HepG2 (cell line): ENCODE results near the gene CSNK2B. TPM values are rescaled to one million over a fixed set of nuclear protein-coding genes. Genes with fewer than 3 reads are reported as not detected.

Experiments used
- CEBPG ChIP-seq: IDR thresholded peaks from 2 replicates; pipeline ENCODE4 v1.6.1; 2016
- ELF1 ChIP-seq: sonication (generic); formaldehyde crosslinking; IDR thresholded peaks from 2 replicates; pipeline ENCODE4 v1.4.0; 2020; ENCODE audit warnings: missing genetic modification reagents
- FIP1L1 ChIP-seq: fragments of 200-400 bp; formaldehyde crosslinking; IDR thresholded peaks from 2 replicates; pipeline ENCODE4 v1.6.1; 2018; ENCODE audit warnings: low read depth, mild to moderate bottlenecking, low read length, moderate library complexity, borderline replicate concordance; ENCODE audit not compliant: insufficient read depth
- HMG20A ChIP-seq: IDR thresholded peaks from 2 replicates; pipeline ENCODE4 v1.6.1; 2016; ENCODE audit warnings: borderline replicate concordance
- HMGXB4 ChIP-seq, 2 experiments: sonication (generic) in 1 of 2; formaldehyde crosslinking in 1 of 2; IDR thresholded peaks; 2 replicates each; pipeline versions ENCODE4 v1.4.0 to v1.6.1; 2018 to 2020; ENCODE audit warnings: missing genetic modification reagents in 2 of 2, borderline replicate concordance in 1 of 2, low read depth in 1 of 2, mild to moderate bottlenecking in 1 of 2, missing biosample characterization in 1 of 2
- HOXA3 ChIP-seq: sonication (generic); formaldehyde crosslinking; IDR thresholded peaks from 2 replicates; pipeline ENCODE4 v1.5.0; 2020; ENCODE audit warnings: missing genetic modification reagents
- KMT2B ChIP-seq: IDR thresholded peaks from 2 replicates; pipeline ENCODE4 v1.6.1; 2016; ENCODE audit warnings: missing genetic modification reagents, missing compliant biosample characterization
- MIXL1 ChIP-seq: IDR thresholded peaks from 2 replicates; pipeline ENCODE4 v1.6.1; 2016
- NFYC ChIP-seq: IDR thresholded peaks from 2 replicates; pipeline ENCODE4 v1.6.1; 2016; ENCODE audit warnings: missing genetic modification reagents, missing compliant biosample characterization
- PPARG ChIP-seq: conservative IDR thresholded peaks from 2 replicates; pipeline ENCODE4 v1.6.1; 2016; ENCODE audit warnings: missing biosample characterization, missing genetic modification reagents
- SMAD9 ChIP-seq: sonication (generic); formaldehyde crosslinking; IDR thresholded peaks from 2 replicates; pipeline ENCODE4 v1.5.1; 2020; ENCODE audit warnings: mild to moderate bottlenecking, missing genetic modification reagents
- ZBTB37 ChIP-seq: sonication (generic); formaldehyde crosslinking; IDR thresholded peaks from 2 replicates; pipeline ENCODE4 v1.4.0; 2020; ENCODE audit warnings: mild to moderate bottlenecking, missing genetic modification reagents
- ZFP82 ChIP-seq: sonication (generic); formaldehyde crosslinking; IDR thresholded peaks from 2 replicates; pipeline ENCODE4 v1.5.1; 2020; ENCODE audit warnings: mild to moderate bottlenecking, missing genetic modification reagents, borderline replicate concordance
- ZNF512B ChIP-seq: sonication (generic); formaldehyde crosslinking; IDR thresholded peaks from 2 replicates; pipeline ENCODE4 v1.5.1; 2020; ENCODE audit warnings: missing genetic modification reagents, mild to moderate bottlenecking, borderline replicate concordance
- ZNF574 ChIP-seq: sonication (generic); formaldehyde crosslinking; IDR thresholded peaks from 2 replicates; pipeline ENCODE4 v1.4.0; 2020; ENCODE audit warnings: missing genetic modification reagents
- ZNF605 ChIP-seq: sonication (generic); formaldehyde crosslinking; IDR thresholded peaks from 2 replicates; pipeline ENCODE4 v1.8.0; 2022; ENCODE audit warnings: mild to moderate bottlenecking, missing genetic modification reagents
- ZNF788 ChIP-seq: sonication (generic); formaldehyde crosslinking; IDR thresholded peaks from 2 replicates; pipeline ENCODE4 v1.5.0; 2020; ENCODE audit warnings: mild to moderate bottlenecking, missing genetic modification reagents, borderline replicate concordance
- polyA plus RNA-seq, 8 experiments: library from polyadenylated mRNA; depleted of rRNA in 3 of 8; stranded (reverse) in 7 of 8; unstranded in 1 of 8; fragments of >200 nt; fragmentation: Illumina TruSeq in 4 of 8; extraction: Trizol in 4 of 8; gene quantifications; 2 replicates each; pipeline versions ENCODE4 v1.2.1 to v1.2.3, GENCODE V29; 2011 to 2016; ENCODE audit warnings: low read depth in 4 of 8, missing spikeins in 1 of 8, mixed read lengths in 1 of 8; ENCODE audit not compliant: insufficient read depth in 1 of 8
- total RNA-seq, 5 experiments: library from RNA; depleted of rRNA; stranded (reverse); fragments of >200 nt; fragmentation: Illumina TruSeq; extraction: Trizol; gene quantifications; 2 replicates each; pipeline ENCODE4 v1.2.3, GENCODE V29; 2016; ENCODE audit warnings: low read depth in 1 of 5
- TF ChIP-seq, protein P1 (sequence below): sonication (generic); formaldehyde crosslinking; IDR thresholded peaks from 2 replicates; pipeline ENCODE4 v1.8.1; 2023; ENCODE audit warnings: mild to moderate bottlenecking, moderate library complexity, missing genetic modification reagents

CSNK2B gene
- total and polyA plus RNA-seq, 2 of the 13 experiments (the other 11 are each of a cell fraction or from before 2014, with no cell fraction given), result 111 to 296 TPM

- no peak for TF ChIP-seq ZNF512B (CRISPR knock-in tag)
- peak; percentile 65; the same call in 1 of the 2 replicates for TF ChIP-seq PPARG (CRISPR knock-in tag)
- peak; percentile 95 for TF ChIP-seq ZNF605
- TF ChIP-seq FIP1L1, result no peak
- peak; percentile 90 for TF ChIP-seq ZNF574 (CRISPR knock-in tag)
- TF ChIP-seq, protein P1, sequence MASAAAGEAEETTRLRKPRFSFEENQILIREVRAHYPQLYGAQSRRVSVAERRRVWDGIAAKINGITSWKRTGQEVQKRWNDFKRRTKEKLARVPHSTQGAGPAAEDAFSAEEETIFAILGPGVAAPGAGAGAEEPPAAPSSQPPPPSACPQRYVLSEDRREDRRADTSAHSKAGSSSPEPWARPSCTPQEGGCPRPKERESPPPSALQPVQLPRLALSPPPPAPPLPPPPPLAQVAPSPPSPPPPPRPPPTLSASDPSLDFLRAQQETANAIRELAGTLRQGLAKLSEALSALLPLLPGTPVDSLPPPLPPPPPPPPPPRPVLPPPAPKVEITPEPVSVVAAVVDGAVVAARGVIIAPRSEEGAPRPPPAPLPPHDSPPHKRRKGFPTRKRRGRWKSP (CRISPR knock-in tag), result peak; percentile 82
- TF ChIP-seq MIXL1 (CRISPR knock-in tag), result peak; percentile 66
- TF ChIP-seq KMT2B (CRISPR knock-in tag), result peak; percentile 84
- TF ChIP-seq ELF1, result peak; percentile 92
- peak; percentile 79; the same call in 1 of the 2 replicates for TF ChIP-seq ZNF788 (CRISPR knock-in tag)
- TF ChIP-seq ZFP82 (CRISPR knock-in tag), result no peak; the same call in 1 of the 2 replicates
- TF ChIP-seq HMGXB4 (CRISPR knock-in tag; IDR thresholded peaks at IDR 0.05; ENCODE audit: borderline replicate concordance in 1 of 2, low read depth in 1 of 2), result peak; percentile 76 to 87; a peak in 3 of 4 replicates
- peak; percentile 46; the same call in 1 of the 2 replicates for TF ChIP-seq NFYC (CRISPR knock-in tag)
- TF ChIP-seq HOXA3, result peak; percentile 96
- peak; percentile 100 for TF ChIP-seq CEBPG (CRISPR knock-in tag)
- no peak for TF ChIP-seq HMG20A (CRISPR knock-in tag)
- no peak for TF ChIP-seq SMAD9 (CRISPR knock-in tag)
- peak; percentile 52; the same call in 1 of the 2 replicates for TF ChIP-seq ZBTB37 (CRISPR knock-in tag)
Observed at GRCh38 chr6:31702819-31703716, 37.2 kb downstream of the CSNK2B start, which contains the start of gene ABHD16A (continued).
